Measurements from ENCODE around the gene PCNX2.

DNA sequence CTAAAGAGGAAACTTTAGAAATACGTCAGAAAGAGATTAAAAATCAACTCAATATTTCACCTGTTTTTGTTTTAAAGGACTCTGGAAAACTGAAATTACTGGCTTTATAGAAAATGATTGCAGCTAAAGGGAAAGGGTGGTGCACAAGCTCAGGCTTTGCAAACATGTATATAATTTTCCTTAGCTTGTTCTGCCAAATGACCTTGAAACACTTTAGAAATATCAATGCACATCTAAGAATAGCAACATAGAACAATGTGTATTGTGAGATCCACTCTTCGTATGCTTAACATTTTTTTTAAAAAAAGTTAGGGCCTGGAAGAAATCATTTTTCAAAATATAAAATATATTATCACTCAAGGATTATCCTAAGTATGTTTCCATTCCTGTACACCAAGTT, 201.3 kb downstream of the PCNX2 start:
- no peak for TF ChIP-seq POLR2AphosphoS5 (IDR thresholded peaks at IDR 0.05)
- TF ChIP-seq, protein P1, sequence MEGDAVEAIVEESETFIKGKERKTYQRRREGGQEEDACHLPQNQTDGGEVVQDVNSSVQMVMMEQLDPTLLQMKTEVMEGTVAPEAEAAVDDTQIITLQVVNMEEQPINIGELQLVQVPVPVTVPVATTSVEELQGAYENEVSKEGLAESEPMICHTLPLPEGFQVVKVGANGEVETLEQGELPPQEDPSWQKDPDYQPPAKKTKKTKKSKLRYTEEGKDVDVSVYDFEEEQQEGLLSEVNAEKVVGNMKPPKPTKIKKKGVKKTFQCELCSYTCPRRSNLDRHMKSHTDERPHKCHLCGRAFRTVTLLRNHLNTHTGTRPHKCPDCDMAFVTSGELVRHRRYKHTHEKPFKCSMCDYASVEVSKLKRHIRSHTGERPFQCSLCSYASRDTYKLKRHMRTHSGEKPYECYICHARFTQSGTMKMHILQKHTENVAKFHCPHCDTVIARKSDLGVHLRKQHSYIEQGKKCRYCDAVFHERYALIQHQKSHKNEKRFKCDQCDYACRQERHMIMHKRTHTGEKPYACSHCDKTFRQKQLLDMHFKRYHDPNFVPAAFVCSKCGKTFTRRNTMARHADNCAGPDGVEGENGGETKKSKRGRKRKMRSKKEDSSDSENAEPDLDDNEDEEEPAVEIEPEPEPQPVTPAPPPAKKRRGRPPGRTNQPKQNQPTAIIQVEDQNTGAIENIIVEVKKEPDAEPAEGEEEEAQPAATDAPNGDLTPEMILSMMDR (IDR thresholded peaks at IDR 0.05) = no peak

Measured in prostate gland (tissue), 2 donors.